ENCODE results near the gene FBXW7.
A peak's percentile ranks its signal among the peaks of the same experiment; 100 is the strongest.
"Not testable (repeated sequence)": the region's sequence is repeated elsewhere in the genome, so short reads cannot be mapped to it uniquely, and the experiment has no call there.

The FBXW7 gene

DNA sequence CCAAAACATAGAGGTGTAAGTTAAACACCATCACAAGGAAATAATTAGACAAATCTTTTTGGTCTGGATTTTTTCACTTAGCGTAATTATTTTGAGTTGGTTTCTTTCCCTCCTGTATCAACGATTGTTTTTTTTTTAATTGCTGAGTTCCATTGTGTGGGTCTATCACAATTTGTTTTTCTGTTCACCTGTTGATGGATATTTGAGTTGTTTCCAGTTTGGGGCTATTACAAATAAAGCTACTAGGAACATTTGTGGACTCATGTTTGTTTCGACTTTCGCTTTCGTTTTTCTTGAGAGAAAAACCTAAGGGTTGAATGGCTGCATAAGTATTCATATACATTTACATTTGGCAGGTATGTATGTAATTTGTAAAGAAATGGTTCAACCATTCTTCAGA, 20.4 kb upstream of the FBXW7 start:
- Histone ChIP-seq H3K36me3 (ENCODE audit: low read depth) (no peaks in the 10 kb centered on the region), H3K4me1 (ENCODE audit: insufficient read depth, poor library complexity, severe bottlenecking) (no peaks in the 10 kb centered on the region), H3K27ac (ENCODE audit: poor library complexity, severe bottlenecking) (no peak overlapping the region), H3K27me3 (ENCODE audit: insufficient read depth, poor library complexity, severe bottlenecking) (no peaks in the 10 kb centered on the region), H3K9me3 (ENCODE audit: severe bottlenecking) (no peaks in the 10 kb centered on the region), H3K4me3 (ENCODE audit: severe bottlenecking) (no peak overlapping the region)
- DNase-seq (ENCODE audit: low spot score), result no peak
- TF ChIP-seq, protein P1, sequence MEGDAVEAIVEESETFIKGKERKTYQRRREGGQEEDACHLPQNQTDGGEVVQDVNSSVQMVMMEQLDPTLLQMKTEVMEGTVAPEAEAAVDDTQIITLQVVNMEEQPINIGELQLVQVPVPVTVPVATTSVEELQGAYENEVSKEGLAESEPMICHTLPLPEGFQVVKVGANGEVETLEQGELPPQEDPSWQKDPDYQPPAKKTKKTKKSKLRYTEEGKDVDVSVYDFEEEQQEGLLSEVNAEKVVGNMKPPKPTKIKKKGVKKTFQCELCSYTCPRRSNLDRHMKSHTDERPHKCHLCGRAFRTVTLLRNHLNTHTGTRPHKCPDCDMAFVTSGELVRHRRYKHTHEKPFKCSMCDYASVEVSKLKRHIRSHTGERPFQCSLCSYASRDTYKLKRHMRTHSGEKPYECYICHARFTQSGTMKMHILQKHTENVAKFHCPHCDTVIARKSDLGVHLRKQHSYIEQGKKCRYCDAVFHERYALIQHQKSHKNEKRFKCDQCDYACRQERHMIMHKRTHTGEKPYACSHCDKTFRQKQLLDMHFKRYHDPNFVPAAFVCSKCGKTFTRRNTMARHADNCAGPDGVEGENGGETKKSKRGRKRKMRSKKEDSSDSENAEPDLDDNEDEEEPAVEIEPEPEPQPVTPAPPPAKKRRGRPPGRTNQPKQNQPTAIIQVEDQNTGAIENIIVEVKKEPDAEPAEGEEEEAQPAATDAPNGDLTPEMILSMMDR (IDR thresholded peaks at IDR 0.05; ENCODE audit: poor library complexity, severe bottlenecking), result no peak
- ATAC-seq (ENCODE audit: low read depth), result no peak

- ATAC-seq (ENCODE audit: low read depth) (no peak), DNase-seq (ENCODE audit: low spot score) (no peak)
- no peak overlapping the region for H3K27ac ChIP-seq (ENCODE audit: poor library complexity, severe bottlenecking)
- no peaks in the 10 kb centered on the region for H3K9me3 ChIP-seq (ENCODE audit: severe bottlenecking)
- no peaks in the 10 kb centered on the region for H3K4me1 ChIP-seq (ENCODE audit: insufficient read depth, poor library complexity, severe bottlenecking)
- no peaks in the 10 kb centered on the region for H3K27me3 ChIP-seq (ENCODE audit: insufficient read depth, poor library complexity, severe bottlenecking)
- H3K36me3 ChIP-seq (ENCODE audit: low read depth), result no peaks in the 10 kb centered on the region
- H3K4me3 ChIP-seq (ENCODE audit: severe bottlenecking), result no peak overlapping the region
- TF ChIP-seq, protein P1 (IDR thresholded peaks at IDR 0.05; ENCODE audit: poor library complexity, severe bottlenecking), result no peak
Measured at GRCh38 chr4:152554742-152555141, 18.9 kb upstream of the FBXW7 start.

DNA sequence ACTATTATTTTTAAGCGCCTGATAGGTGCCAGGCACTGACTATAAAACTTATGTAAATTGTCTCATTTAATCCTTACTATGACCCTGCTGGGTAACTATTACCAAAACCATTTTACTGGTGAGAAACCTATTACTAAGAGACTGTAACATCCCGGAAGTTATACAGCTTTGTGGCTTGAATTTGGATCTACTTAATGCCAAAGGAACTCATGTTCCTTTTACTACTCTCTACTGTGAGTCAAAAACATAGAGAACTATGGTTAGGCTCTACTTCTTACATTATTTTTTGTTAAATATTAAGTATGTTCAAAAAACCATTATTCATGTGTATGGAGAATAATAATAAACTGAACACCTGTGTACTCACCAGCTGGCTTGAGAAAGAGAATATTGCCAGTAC, 14.8 kb upstream of the FBXW7 start:
- H3K4me1 ChIP-seq (ENCODE audit: insufficient read depth, poor library complexity, severe bottlenecking); ATAC-seq (ENCODE audit: low read depth); H3K36me3 ChIP-seq (ENCODE audit: low read depth); H3K27ac ChIP-seq (ENCODE audit: poor library complexity, severe bottlenecking); DNase-seq (ENCODE audit: low spot score); H3K9me3 ChIP-seq (ENCODE audit: severe bottlenecking); H3K4me3 ChIP-seq (ENCODE audit: severe bottlenecking); H3K27me3 ChIP-seq (ENCODE audit: insufficient read depth, poor library complexity, severe bottlenecking): not testable (repeated sequence)

- H3K4me3 ChIP-seq (ENCODE audit: severe bottlenecking), result no peak overlapping the region
- no peak overlapping the region for H3K27ac ChIP-seq (ENCODE audit: poor library complexity, severe bottlenecking)
- no peaks in the 10 kb centered on the region for H3K9me3 ChIP-seq (ENCODE audit: severe bottlenecking)
- TF ChIP-seq, protein P1 (IDR thresholded peaks at IDR 0.05; ENCODE audit: poor library complexity, severe bottlenecking), result no peak
- no peak for ATAC-seq (ENCODE audit: low read depth)
- H3K36me3 ChIP-seq (ENCODE audit: low read depth), result no peaks in the 10 kb centered on the region
- no peaks in the 10 kb centered on the region for H3K4me1 ChIP-seq (ENCODE audit: insufficient read depth, poor library complexity, severe bottlenecking)
- DNase-seq (ENCODE audit: low spot score), result no peak
- no peaks in the 10 kb centered on the region for H3K27me3 ChIP-seq (ENCODE audit: insufficient read depth, poor library complexity, severe bottlenecking)
Measured at GRCh38 chr4:152545088-152545487, 9.2 kb upstream of the FBXW7 start.

DNA sequence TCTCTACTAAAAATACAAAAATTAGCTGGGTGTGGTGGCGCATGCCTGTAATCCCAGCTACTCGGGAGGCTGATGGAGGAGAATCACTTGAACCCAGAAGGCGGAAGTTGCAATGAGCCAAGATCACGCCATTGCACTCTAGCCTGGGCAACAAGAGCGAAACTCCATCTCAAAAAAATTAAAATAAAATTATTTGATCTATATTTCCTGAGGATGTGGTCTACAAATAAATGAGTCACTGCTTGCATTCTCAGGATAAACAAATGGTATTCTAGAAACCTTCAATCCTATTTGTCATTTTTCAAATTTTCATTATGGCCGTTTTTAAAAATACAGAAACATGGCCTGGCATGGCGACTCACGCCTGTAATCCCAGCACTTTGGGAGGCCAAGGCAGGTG, 8.6 kb upstream of the FBXW7 start:
- H3K9me3 ChIP-seq (ENCODE audit: severe bottlenecking); H3K27ac ChIP-seq (ENCODE audit: poor library complexity, severe bottlenecking); ATAC-seq (ENCODE audit: low read depth); H3K4me3 ChIP-seq (ENCODE audit: severe bottlenecking); DNase-seq (ENCODE audit: low spot score); H3K4me1 ChIP-seq (ENCODE audit: insufficient read depth, poor library complexity, severe bottlenecking); H3K36me3 ChIP-seq (ENCODE audit: low read depth); H3K27me3 ChIP-seq (ENCODE audit: insufficient read depth, poor library complexity, severe bottlenecking): not testable (repeated sequence)

DNA sequence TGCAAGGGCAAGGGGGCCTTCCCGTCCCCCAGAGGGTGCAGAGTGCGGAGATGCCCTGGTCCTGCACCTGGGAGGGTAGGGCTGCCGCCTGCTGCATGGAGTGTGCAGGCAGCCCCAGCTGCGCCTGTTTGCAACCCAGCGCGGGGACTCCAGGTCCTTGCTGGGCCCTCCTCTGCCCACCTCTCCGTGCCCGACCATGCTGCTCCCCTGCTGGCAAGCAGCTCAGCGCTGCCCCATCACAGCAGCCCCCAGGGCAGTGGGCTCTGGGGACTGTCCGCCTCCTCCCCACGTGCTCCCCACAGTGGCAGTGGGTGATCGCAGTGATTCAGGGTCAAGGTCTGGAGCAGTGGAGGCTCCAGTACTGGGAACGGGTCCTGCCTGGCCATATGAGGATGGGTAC, 5.0 kb upstream of the FBXW7 start:
- Histone ChIP-seq H3K4me3 (ENCODE audit: severe bottlenecking) (no peak overlapping the region), H3K27ac (ENCODE audit: poor library complexity, severe bottlenecking) (no peak overlapping the region), H3K9me3 (ENCODE audit: severe bottlenecking) (no peaks in the 10 kb centered on the region), H3K27me3 (ENCODE audit: insufficient read depth, poor library complexity, severe bottlenecking) (no peaks in the 10 kb centered on the region), H3K36me3 (ENCODE audit: low read depth) (peaks cover 4% of the 10 kb centered on the region; the same call in 1 of the 2 replicates), H3K4me1 (ENCODE audit: insufficient read depth, poor library complexity, severe bottlenecking) (peaks cover 8% of the 10 kb centered on the region)
- TF ChIP-seq, protein P1 (IDR thresholded peaks at IDR 0.05; ENCODE audit: poor library complexity, severe bottlenecking), result no peak
- peak; percentile 55 for DNase-seq (ENCODE audit: low spot score)
- no peak for ATAC-seq (ENCODE audit: low read depth)

Measured in RWPE2 (cell line).